Daoy (cell line): ENCODE data around the gene CCAR1. TPM values are rescaled to one million over a fixed set of nuclear protein-coding genes. Genes with fewer than 3 reads are reported as not detected.
"Not testable (repeated sequence)": the region's sequence is repeated elsewhere in the genome, so short reads cannot be mapped to it uniquely, and the experiment has no call there.

Experiments
- DNase-seq: peaks from one replicate; pipeline ENCODE4 v3.0.0-alpha.2; 2015; ENCODE audit warnings: low read depth
- total RNA-seq: library from RNA; depleted of rRNA; stranded (reverse); fragments of >200 nt; shearing (Covaris generic); gene quantifications from 2 replicates; pipeline ENCODE4 v1.2.3, GENCODE V29; 2014

CCAR1 gene
- total RNA-seq, 1 experiment from 2014 or later, result 35.6 TPM

DNA sequence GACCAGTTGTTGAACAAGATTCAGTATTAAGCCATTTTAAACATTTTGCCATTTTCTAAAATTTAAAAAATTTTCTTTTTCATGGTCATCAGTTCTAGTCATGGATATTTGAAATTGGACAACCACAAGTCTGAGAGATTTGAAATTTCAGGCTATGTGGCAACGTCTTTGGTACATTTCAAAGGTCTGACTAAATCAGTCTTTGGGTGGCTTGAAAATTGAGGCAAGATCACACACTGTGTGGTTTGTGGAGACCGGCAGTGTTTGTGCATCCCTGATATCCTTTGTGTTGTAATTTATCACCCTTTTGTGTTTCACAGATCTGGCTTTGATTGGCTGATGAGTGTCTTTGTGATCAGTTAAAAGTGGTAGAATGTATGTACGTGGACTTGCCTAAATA lies 35.7 kb downstream of the CCAR1 start:
- no peak for DNase-seq

DNA sequence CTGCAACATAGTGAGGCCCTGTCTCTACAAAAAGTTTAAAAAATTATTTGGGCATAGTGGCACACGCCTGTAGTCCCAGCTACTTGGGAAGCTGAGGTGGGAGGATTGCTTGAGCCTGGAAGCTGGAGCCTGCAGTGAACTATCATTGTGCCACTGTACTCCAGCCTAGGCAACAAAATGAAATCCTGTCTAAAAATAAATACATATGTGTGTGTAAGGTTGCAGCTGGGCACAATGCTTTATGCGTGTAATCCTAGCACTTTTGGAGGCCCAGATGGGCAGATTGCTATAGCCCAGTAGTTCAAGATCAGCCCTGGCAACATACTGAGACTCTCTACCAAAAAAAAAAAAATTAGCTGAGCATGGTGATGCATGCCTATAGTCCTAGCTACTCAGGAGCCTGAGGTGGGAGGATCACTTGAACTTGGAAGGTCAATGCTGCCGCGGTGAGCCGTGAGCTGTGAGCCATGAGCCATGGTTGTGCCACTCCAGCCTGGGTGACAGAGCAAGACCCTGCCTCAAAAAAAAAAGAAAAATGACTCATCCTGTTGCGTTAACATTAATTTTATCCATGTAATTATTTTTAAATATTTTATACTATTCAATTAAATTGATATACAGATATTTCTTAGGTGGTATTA lies 38.3 kb downstream of the CCAR1 start:
- no peak for DNase-seq

DNA sequence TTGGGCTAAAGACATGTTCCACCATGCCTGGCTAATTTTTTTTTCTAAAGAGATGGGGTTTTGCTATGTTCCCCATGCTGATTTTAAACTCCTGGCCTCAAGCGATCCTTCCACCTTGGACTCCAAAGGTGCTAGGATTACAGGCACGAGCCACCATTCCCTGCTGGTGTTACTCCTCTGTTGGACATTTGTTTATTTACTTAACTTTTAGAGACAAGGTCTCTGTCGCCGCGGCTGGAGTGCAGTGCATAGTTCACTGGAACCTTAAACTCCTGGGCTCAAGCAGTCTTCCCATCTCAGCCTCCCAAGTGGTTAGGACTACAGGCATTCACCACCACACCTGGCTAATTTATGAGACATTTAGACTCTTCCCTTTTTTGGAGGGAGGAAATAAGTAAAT lies 38.9 kb downstream of the CCAR1 start:
- DNase-seq, result no peak

DNA sequence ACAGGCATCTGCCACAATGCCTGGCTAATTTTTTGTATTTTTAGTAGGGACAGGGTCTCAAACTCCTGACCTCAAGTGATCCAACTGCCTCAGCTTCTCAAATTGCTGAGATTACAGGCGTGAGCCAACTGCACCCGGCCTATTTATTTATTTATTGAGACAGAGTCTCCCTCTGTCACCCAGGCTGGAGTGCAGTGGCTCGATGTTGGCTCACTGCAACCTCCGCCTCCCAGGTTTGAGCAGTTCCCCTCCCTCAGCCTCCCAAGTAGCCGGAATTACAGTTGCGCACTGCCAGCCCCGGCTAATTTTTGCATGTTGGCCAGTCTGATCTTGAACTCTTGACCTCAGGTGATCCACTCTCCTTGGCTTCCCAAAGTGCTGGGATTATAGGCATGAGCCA lies 46.4 kb downstream of the CCAR1 start:
- DNase-seq, result not testable (repeated sequence)

DNA sequence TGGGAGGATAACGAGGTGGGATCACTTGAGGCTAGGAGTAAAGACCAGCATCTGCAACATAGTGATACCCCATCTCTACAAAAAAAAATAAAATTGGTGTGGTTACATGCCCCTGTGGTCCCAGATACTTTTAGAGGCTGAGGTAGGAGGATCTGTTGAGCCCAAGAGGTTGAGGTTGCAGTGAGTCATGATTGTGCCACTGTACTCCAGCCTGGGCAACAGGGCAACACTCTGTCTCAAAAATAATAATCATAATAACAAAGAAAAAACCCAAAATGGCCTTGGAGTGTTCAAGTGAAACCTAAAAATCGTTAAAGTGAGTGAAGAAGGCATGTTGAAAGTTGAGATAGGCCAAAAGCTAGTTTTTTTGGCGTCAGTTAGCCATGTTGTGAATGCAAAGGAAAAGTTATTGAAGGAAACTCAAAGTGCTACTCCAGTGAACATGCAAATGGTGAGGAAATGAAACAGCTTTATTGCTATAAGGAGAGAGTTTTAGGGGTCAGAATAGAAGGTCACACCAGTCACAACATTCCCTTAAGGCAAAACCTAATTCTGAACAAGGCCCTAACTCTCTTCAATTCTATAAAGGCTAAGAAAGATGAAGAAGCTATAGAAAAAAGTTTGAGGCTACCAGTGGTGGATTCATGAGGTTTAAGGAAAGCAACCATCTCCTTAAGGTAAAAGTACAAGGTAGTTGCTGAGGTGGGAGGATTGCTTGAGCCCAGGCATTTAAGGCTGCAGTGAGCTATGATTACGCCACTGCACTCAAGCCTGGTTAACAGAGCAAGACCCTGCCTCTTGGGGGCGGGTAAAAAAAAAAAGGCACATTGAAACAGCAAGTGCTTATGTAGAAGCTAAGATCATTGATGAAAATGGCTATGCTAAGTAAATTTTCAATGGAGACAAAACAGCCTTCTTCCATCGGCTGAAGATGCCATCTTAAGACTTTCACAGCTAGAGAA lies 60.9 kb downstream of the CCAR1 start:
- no peak for DNase-seq

DNA sequence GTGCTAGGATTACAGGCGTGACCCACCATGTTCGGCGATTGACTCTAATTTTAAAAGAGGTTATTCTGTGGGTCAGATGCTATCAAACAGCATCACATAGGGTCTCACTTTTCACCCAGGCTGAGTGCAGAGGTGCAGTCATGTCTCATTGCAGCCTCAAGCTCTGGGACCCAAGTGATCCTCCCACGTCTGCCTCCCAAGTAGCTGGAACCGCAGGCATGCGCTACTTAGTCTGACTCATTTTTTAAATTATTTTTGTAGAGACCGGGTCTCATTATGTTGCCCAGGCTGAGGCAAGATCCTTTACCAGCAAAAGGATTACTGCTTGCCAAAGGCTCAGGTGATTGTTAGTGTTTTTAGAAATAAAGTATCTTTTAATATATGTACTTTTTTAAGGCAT lies 63.4 kb downstream of the CCAR1 start:
- peak; percentile 61 for DNase-seq

DNA sequence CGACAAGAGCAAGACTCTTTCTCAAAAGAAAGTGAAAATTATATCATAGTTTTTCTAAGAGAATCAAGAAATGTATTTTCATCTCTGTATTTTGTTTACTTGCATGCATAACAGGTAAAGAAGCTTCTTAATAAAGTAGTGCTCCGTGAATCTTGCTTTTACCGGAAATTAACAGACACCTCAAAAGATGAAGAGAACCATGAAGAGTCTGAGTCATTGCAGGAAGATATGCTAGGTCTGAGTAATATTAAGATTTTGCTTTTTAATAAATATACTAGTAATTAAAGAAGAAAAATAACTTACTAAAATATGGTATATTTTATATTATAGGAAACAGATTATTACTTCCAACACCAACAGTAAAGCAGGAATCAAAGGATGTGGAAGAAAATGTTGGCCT lies 66.8 kb downstream of the CCAR1 start:
- DNase-seq, result no peak

DNA sequence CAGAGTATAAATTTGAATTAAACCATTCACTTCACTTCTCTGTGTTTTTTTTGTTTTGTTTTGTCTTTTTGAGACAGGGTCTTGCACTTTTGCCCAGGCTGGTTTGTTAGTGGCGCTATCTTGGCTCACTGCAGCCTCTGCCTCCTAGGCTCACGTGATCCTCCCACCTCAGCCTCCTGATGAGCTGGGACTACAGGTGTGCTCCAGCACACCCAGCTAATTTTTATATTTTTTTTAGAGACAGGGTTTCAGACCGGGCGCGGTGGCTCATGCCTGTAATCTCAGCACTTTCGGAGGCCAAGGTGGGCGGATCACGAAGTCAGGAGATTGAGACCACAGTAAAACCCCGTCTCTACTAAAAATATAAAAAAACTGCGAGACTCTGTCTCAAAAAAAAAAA lies 69.4 kb downstream of the CCAR1 start:
- DNase-seq, result no peak

DNA sequence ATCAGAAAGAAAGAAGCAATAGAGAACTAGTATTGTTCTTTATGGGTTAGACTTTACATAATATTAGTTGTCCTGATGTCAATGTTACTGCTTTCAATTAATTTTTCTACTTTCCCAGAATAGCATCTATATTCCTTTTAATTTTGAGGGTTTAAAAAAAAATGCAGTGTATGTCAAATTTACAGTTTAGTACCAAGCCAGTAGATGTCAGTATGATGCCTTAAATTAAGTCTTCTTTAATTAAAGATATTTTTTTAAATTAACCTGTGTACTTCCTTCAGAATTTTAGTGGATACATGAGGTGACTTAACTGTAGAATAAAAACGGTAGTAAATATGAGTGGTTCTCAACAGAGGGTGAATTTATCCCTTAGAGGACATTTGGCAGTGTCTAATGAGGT lies 71.1 kb downstream of the CCAR1 start:
- no peak for DNase-seq

DNA sequence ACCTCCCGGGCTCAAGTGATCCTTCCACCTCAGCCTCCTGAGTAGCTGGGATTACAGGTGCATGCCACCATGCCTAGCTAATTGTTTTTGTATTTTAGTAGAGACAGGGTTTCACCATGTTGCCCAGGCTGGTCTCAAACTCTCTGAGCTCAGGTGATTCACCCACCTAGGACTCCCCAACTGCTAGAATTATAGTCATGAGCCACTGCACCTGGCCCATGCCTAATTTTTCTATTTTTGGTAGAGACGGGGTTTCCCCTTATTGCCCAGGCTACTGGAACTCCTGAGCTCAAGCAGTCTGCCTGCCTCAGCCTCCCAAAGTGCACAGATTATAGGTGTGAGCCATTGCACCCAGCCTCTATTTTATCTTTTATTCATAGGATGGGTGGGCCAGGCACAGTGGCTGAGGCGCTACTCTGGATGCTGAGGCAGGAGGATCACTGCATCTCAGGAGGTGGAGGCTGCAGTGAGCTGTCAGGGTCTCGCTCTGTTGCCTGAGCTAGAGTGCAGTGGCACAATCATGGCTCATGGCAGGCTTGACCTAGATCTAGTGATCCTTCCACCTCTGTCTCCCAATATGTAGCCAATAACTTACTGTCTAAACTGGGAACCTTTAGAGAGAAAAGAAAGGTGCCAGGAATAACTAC lies 75.0 kb downstream of the CCAR1 start:
- no peak for DNase-seq

DNA sequence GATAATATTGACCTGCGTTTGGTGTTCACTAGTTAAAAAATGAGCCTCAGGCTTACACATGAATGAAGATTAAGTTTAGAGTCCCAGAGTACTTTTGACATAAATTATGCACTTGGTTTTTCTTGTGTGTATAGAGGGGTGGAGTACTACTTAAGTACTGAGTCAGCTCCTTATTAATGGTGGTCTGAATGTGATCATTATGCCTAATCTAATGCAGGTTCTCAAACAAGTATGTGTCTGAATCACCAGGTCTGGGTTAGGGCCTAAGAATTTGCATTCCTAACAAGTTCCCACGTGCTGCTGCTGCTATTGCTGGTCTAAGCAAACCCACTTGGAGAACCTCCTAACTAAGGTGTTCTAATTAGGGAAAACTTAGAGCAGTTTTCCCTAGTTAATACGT lies 75.6 kb downstream of the CCAR1 start:
- no peak for DNase-seq

DNA sequence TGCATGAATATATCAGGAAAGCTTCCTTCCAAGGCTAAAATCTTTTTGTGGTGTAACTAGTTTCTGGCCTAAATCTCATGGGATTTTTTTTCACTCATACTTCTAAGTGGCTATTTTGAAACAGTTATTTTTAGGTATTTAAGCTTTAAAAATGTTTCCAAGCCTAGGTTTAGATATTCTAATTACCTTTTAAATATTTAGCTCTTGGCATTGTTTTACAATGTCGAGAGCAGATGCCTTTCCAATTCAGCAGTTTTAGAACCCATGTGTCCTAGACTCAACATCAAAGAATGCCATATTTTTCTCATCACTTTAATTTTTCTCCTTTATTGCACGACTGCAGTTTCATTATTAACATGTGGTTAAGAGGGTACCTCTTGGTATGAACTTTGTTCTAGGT lies 79.2 kb downstream of the CCAR1 start:
- no peak for DNase-seq

DNA sequence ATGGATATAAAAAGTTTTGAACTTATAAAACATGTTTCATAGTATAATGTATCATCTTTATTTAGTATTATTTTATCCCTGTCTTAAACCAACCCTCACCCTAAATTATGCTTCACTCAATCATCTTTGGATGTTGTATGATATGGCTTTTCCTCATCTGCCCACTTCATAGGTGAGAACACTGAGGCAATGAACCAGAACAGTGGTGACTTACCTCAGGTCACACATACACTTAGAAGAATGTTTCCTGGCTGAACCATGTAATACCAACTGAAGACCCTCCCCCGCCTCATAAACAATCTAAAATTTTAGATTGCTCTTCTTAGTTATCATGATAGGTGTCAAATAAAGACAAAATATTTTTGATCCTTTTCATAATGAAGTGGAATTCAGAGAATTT lies 83.7 kb downstream of the CCAR1 start:
- DNase-seq, result no peak

DNA sequence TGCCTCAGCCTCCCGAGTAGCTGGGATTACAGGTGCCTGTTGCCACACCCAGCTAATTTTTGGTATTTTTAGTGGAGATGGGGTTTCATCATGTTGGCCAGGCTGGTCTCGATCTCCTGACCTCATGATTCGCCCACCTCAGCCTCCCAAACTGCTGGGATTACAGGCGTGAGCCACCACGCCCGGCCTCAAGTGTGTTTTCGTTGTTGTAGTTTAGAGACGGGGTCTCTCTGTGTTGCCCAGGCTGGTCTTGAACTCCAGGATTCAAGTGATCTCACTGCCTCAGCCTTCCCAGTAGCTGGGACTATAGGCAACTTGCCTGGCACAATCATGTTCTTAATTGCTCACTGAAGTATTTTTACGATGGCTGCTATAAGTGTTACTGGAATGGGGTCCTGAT lies 89.8 kb downstream of the CCAR1 start:
- DNase-seq, result not testable (repeated sequence)

DNA sequence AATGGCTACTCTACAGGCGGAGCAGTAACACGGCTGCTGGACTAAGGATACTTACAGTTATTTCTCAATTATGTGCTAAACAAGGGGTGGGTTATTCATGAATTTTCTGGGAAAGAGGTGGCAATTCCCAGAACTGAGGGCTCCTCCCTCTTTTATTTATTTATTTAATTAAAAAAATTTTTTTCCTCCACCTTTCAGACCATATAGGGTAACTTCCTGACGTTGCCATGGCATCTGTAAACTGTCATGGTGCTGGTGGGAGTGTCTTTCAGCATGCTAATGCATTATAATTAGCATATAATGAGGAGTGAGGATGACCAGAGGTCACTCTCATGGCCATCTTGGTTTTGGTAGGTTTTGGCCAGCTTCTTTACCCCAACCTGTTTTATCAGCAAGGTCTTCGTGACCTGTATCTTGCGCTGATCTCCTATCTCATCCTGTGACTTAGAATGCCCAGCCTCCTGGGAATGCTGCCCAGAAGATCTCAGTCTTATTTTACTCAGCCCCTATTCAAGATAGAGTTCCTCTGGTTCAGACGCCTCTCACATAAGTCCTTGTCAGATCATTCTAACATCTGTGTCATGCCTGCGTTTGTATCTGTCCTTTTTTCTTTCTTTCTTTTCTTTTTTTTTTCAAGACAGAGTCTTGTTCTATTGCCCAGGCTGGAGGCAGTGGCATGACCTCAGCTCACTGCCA lies 90.4 kb downstream of the CCAR1 start:
- DNase-seq, result no peak

DNA sequence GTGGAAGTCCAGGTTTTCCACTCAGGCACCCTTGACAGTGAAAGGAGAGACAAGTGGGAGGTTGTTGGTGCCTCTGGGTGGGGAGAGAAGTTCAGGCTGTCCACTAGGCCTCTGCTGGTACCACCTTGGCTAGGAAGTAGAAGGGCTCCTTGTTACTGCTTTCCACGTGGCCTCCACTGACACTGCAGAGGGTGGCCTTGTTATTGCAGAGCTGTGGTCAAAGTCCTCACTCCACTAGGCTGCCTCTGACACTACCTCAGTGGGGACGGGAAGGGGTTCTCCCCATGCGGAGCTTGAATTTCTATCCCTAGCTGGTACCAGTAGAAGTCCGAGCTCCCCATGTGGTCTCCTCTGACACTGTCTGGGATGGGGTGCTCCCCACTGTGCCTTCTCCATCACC lies 91.4 kb downstream of the CCAR1 start:
- no peak for DNase-seq

DNA sequence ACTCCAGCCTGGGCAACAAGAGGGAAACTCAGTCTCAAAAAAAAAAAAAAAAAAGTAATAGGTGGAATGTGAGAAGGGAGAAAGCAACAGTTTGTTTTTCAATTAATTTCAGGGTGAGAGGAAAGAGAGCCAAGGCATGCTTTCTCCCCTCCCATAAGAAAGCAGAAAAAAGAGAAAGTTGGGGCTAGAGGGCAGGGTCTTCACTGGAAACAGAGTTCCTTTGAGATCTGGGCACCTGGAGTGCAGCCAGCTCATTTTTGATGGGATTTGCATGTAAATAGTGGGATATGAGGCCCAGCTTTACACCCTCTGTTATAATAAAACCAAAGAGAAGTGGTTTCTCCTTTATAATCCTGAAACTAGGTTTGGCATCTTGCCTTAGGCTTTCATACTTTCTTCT lies 92.5 kb downstream of the CCAR1 start:
- DNase-seq, result no peak

DNA sequence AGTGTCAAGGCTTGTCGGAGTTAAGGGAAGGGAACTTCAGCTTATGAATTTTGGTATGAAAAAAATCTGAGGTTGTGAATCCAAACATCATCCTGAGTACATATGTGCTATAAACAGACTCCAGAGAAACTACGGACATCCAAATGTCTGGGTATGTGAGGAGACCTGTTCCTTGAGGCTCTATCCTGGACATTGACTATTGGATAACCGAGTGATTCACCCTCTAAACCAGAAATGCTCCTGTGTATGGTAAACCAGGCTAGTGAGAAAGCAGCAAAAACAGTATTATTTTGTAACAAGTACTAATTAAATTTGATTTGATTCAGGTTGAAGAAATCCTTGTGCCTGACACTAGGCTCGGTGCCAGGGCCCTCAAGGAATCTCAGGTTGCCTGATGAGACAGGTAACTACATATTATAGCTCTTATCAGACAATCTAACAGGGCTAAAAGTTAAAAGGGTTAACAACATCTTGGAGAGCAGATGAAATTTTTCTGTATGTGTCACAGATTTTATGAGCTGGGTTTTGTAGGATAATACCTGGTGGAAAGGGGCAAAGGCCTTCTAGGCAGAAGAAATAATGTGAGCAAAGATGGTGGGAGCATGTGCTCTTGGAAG lies 95.9 kb downstream of the CCAR1 start:
- DNase-seq, result no peak

DNA sequence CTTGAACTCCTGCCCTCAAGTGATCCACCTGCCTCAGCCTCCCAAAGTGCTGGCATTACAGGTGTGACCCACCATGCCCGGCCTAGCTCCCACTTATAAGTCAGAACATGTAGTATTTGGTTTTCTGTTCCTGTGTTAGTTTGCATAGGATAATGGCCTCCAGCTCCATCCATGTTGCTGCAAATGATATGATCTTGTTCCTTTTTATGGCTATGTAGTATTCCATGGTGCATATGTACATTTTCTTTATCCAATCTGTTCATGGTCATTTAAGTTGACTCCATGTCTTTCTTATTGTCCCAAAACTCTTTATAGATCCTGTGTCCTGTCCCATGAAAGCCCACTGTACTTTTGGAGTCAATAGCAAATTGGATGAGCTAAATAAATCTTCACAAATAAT lies 99.3 kb downstream of the CCAR1 start:
- not testable (repeated sequence) for DNase-seq

DNA sequence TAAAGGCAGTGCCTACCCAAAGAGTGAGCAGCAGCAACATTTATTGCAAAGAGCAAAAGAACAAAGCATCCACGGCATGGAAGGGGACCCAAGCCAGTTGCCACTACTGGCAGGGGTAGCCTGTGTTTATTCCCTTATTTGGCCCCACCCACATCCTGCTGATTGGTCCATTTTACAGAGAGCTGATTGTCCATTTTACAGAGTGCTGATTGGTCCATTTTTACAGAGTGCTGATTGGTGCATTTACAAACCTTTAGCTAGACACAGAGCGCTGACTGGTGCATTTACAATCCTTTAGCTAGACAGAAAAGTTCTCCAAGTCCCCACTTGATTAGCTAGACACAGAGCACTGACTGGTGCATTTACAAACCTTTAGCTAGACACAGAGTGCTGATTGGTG lies 101.6 kb downstream of the CCAR1 start:
- not testable (repeated sequence) for DNase-seq

DNA sequence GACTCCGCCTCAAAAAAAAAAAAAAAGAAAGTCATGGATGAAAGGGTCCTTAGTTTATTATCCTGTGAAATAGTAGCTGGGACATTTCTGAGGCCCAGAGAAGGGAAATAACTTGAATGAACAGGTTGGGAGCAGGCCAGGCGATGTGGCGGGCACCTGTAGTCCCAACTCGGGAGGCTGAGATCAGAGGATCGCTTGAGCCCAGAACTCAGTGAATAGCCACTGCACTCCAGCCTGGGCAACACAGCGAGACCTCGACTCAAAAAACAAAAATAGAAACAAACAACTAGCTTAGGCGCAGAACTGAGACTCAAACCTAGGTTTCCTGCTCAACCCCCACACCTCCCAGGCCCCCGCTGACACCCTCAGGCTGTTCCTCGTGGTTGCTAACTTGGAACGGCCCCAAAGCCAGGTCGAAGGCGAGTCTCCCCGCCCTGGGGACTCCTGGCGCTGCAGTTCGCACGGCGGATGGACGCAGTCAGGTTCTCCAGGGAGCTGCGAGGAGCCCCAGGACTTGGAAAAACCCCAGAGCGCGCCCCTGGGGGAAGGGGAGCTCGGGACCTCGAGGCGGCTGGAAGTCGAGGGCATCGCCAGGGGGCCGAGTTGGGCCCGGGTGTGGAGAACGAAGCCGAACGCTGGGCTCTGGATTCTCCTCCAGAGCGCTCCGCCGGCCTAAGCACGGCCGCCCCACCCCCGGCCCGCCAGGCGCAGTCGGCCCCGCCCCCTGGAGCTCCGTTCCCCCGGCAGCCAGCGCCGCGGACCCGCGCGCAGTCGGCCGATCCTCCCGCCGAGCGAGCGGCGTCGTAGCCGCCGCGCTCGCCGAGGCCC lies 105.9 kb downstream of the CCAR1 start, which contains the start of gene STOX1:
STOX1 (plus strand) TSS at position 768 of the 828 bp plus-strand sequence. CDS start 93 bp downstream, outside the sequence.
- peak; percentile 62 for DNase-seq
